ENCODE results near the gene THTPA.

- TF ChIP-seq CTCF (IDR thresholded peaks at IDR 0.05) (peak in 4 of 12 donors; percentile 5 to 20 (median 12)), POLR2A (IDR thresholded peaks at IDR 0.05) (no peak)
Measured at GRCh38 chr14:23566778-23567185, 10.7 kb downstream of the THTPA start.
